DND-41 (cell line): ENCODE data around the gene SGPL1.

Experiments used
- ATAC-seq: fragments of 200-7000 bp; cut with Tn5 transposase; 3 replicates; pipeline ENCODE4 v1.9.1; 2021; ENCODE audit warnings: low read depth; ENCODE audit not compliant: insufficient read depth
- DNase-seq: peaks from one replicate; pipeline ENCODE4 v3.0.0-alpha.2; 2020
- H2AFZ ChIP-seq: 2 replicates; pipeline ENCODE4 v1.6.0; 2012; ENCODE audit warnings: low read depth, low read length
- H3K27ac ChIP-seq: 2 replicates; pipeline ENCODE4 v1.5.1; 2012; ENCODE audit warnings: low read length, inconsistent platforms
- H3K27me3 ChIP-seq: fragments of 200-600 bp; sonication (generic); 2 replicates; pipeline ENCODE4 v1.6.0; 2012; ENCODE audit warnings: low read length, mild to moderate bottlenecking, inconsistent platforms; ENCODE audit not compliant: insufficient read depth, poor library complexity
- H3K36me3 ChIP-seq: 2 replicates; pipeline ENCODE4 v1.5.1; 2012; ENCODE audit warnings: low read length, inconsistent platforms; ENCODE audit not compliant: insufficient read depth
- H3K4me1 ChIP-seq: 2 replicates; pipeline ENCODE4 v1.5.1; 2012; ENCODE audit warnings: mild to moderate bottlenecking, low read length; ENCODE audit not compliant: insufficient read depth
- H3K4me2 ChIP-seq: 2 replicates; pipeline ENCODE4 v1.6.0; 2012; ENCODE audit warnings: mild to moderate bottlenecking, moderate library complexity, low read length, inconsistent platforms; ENCODE audit not compliant: insufficient read depth
- H3K4me3 ChIP-seq, 2 experiments: fragments of 200-600 bp in 1 of 2; shearing (Covaris generic) in 1 of 2; 2 replicates each; pipeline ENCODE4 v1.5.1; 2012 to 2016; ENCODE audit warnings: inconsistent platforms in 2 of 2, low read length in 2 of 2, mild to moderate bottlenecking in 2 of 2, low read depth in 1 of 2, moderate library complexity in 1 of 2
- H3K79me2 ChIP-seq: 2 replicates; pipeline ENCODE4 v1.6.0; 2012; ENCODE audit warnings: low read length, inconsistent platforms; ENCODE audit not compliant: insufficient read depth
- H3K9ac ChIP-seq: 2 replicates; pipeline ENCODE4 v1.6.0; 2012; ENCODE audit warnings: low read depth, mild to moderate bottlenecking, inconsistent platforms, low read length, moderate library complexity
- H3K9me3 ChIP-seq: 2 replicates; pipeline ENCODE4 v1.5.1; 2012; ENCODE audit warnings: low read length, moderate library complexity, mild to moderate bottlenecking, inconsistent platforms; ENCODE audit not compliant: insufficient read depth, severe bottlenecking
- H4K20me1 ChIP-seq: 2 replicates; pipeline ENCODE4 v1.6.0; 2012; ENCODE audit warnings: low read length; ENCODE audit not compliant: insufficient read depth
- CTCF ChIP-seq: IDR thresholded peaks from 2 replicates; pipeline ENCODE4 v1.5.1; 2012; ENCODE audit warnings: borderline replicate concordance, low read length, moderate library complexity, mild to moderate bottlenecking; ENCODE audit not compliant: poor library complexity, severe bottlenecking; ENCODE audit errors: extremely low read depth
- EZH2 ChIP-seq: IDR thresholded peaks from 3 replicates; pipeline ENCODE4 v1.6.1; 2012; ENCODE audit warnings: borderline replicate concordance, low read depth, mild to moderate bottlenecking, moderate library complexity, low read length, inconsistent platforms; ENCODE audit not compliant: severe bottlenecking

SGPL1 gene

GRCh38 chr10:70834021-70834420 lies 18.3 kb downstream of the SGPL1 start:
- DNase-seq (no peak), ATAC-seq (no peak)
- Histone ChIP-seq H3K27me3 (no peaks in the 10 kb centered on the region), H3K27ac (no peak overlapping the region), H3K4me1 (no peaks in the 10 kb centered on the region), H4K20me1 (peaks cover 7% of the 10 kb centered on the region), H3K9ac (no peak overlapping the region), H2AFZ (no peak overlapping the region), H3K36me3 (peaks cover 19% of the 10 kb centered on the region; the same call in 1 of the 2 replicates), H3K4me2 (no peak overlapping the region), H3K4me3 (no peak overlapping the region), H3K9me3 (no peaks in the 10 kb centered on the region), H3K79me2 (peaks cover 6% of the 10 kb centered on the region)
- TF ChIP-seq EZH2 = no peak
- no peak for TF ChIP-seq CTCF

GRCh38 chr10:70834441-70835151 lies 18.8 kb downstream of the SGPL1 start:
- Histone ChIP-seq H3K9me3 (no peaks in the 10 kb centered on the region), H3K36me3 (peaks cover 19% of the 10 kb centered on the region; the same call in 1 of the 2 replicates), H3K4me3 (no peak overlapping the region), H3K27ac (no peak overlapping the region), H4K20me1 (peaks cover 7% of the 10 kb centered on the region), H3K27me3 (no peaks in the 10 kb centered on the region), H2AFZ (no peak overlapping the region), H3K79me2 (peaks cover 6% of the 10 kb centered on the region), H3K4me2 (no peak overlapping the region), H3K4me1 (no peaks in the 10 kb centered on the region), H3K9ac (no peak overlapping the region)
- DNase-seq = no peak
- TF ChIP-seq EZH2 = no peak
- TF ChIP-seq CTCF = no peak
- no peak for ATAC-seq

GRCh38 chr10:70836319-70836718 lies 20.6 kb downstream of the SGPL1 start:
- Histone ChIP-seq H3K27ac (no peak overlapping the region), H3K79me2 (peaks cover 6% of the 10 kb centered on the region), H3K4me2 (no peak overlapping the region), H3K9ac (no peak overlapping the region), H4K20me1 (peaks cover 5% of the 10 kb centered on the region), H3K4me3 (no peak overlapping the region), H3K9me3 (no peaks in the 10 kb centered on the region), H3K36me3 (peaks cover 17% of the 10 kb centered on the region; the same call in 1 of the 2 replicates), H2AFZ (no peak overlapping the region), H3K4me1 (no peaks in the 10 kb centered on the region), H3K27me3 (no peaks in the 10 kb centered on the region)
- DNase-seq = no peak
- TF ChIP-seq EZH2 (no peak), CTCF (no peak)
- no peak for ATAC-seq
